Amniotic epithelial cell (primary cell): ENCODE data around the gene KANK4.

Experiments used
- DNase-seq: peaks from one replicate; pipeline ENCODE4 v3.0.0-alpha.2; 2010; ENCODE audit warnings: low read depth

KANK4 gene

GRCh38 chr1:62198069-62198780 is 121.0 kb downstream of the KANK4 start:
- no peak for DNase-seq

- DNase-seq, result no peak
These were observed 123.0 kb downstream of the KANK4 start for GRCh38 chr1:62196086-62196690.

- DNase-seq, result no peak
These were observed 124.3 kb downstream of the KANK4 start, which contains the start of gene L1TD1 for GRCh38 chr1:62194651-62195544. TSS of gene L1TD1 (plus strand) at chr1:62194849. CDS start at chr1:62206629, 11,780 bp downstream.

- DNase-seq, result no peak
These were observed 131.1 kb downstream of the KANK4 start for GRCh38 chr1:62188111-62188510.

- DNase-seq, result no peak
These were observed 131.7 kb downstream of the KANK4 start for GRCh38 chr1:62187548-62187947.
